ENCODE results near the gene PMVK.

DNA sequence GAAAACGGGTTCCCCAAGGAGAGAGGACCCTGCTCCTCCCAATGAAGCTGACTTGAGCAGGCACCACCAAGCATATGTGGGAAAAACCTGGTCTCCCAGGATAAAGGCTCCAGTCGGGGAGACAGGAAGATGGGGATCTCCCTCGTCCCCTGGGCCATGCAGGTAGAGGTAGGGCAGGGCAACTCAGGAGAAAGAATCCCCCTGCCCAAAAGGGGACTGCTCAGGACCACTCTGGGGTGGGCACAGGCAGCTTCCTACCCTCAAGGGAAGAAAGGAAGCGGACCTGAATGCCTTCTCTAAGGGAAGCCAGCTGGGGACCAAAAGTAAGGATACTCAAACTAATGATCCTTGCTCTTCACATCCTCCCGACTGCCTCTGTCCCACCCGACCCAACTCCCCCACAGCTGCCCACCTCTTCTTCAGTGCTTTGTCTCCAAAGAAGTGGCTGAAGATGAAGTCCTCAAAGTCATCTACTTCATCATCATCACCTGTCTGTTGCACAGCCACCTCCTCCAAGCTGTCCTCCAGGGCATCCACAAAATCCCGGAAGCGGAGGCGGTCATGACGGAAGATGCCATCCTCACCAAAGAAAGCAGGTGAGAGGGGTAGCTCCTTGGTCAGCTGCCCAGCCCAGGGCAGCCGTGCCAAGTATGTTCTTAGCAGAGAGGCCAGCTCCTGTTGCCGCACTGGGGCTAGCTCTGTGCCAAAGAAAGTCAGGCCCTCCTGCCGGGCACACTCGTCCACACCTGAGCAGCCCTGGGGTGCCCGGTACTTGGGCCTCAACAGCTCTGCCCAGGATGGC, 8.8 kb upstream of the PMVK start:
- TF ChIP-seq POLR2AphosphoS5 (IDR thresholded peaks at IDR 0.05; ENCODE audit: low read length) (no peak), CBX3 (IDR thresholded peaks at IDR 0.05; ENCODE audit: borderline replicate concordance, low read depth) (no peak), CEBPB (IDR thresholded peaks at IDR 0.05; ENCODE audit: borderline replicate concordance in 1 of 2, low read depth in 2 of 2, low read length in 2 of 2) (no peak)
- TF ChIP-seq, protein P1, sequence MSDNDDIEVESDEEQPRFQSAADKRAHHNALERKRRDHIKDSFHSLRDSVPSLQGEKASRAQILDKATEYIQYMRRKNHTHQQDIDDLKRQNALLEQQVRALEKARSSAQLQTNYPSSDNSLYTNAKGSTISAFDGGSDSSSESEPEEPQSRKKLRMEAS (IDR thresholded peaks at IDR 0.05; ENCODE audit: low read depth, low read length), result no peak
